ENCODE data around the gene PLXNA4. TPM values are rescaled to one million over a fixed set of nuclear protein-coding genes. Genes with fewer than 3 reads are reported as not detected.

Gene PLXNA4
- total RNA-seq, 1 experiment from 2014 or later = 0.10 TPM

DNA sequence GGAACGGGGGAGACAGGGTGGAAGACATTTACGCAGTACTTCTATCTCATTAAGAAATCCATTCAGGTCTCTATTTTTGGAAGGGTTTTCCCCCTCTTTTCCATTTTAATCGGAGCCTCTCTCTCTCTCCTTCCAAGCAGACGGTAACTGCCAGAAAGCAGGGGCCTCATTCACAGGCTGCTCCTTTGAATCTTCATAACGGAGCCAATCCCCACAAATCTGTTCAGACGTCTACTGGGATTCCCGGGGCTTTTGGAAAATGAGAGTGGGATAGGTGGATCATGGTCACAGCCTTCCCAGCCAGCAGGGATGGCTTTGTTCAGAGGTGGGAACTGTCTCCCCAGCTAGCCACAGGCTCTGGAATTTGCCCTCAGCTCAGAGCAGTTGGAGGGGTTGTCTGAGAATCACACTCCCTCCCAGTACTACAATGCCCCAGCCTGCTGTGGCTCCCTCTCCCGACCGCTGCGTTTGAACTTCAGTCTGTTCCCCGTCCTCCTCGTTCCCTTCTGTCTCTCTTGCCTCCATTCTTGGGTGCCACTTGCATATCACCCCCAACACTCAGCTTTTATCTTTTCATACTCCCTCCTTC is 413.6 kb downstream of the PLXNA4 start:
- no TSS peak for BruUV-seq (replicated peaks)
- Histone ChIP-seq H3K27me3 (ENCODE audit: control insufficient read depth, insufficient read depth, low read length) (no peaks in the 10 kb centered on the region; the same call in 1 of the 2 replicates), H3K4me3 (ENCODE audit: low read depth in 2 of 2, low read length in 2 of 2) (no peak overlapping the region), H3K4me1 (ENCODE audit: control insufficient read depth, insufficient read depth, low read length) (no peaks in the 10 kb centered on the region), H3K27ac (ENCODE audit: low read length) (no peak overlapping the region), H3K36me3 (ENCODE audit: control insufficient read depth, insufficient read depth, low read length) (no peaks in the 10 kb centered on the region), H3K9me3 (ENCODE audit: control insufficient read depth, insufficient read depth, low read depth, low read length) (no peaks in the 10 kb centered on the region)
- DNase-seq (ENCODE audit: low read depth, low spot score) (no peak), ATAC-seq (no peak)
- CTCF ChIA-PET = no interaction called here
- in situ Hi-C loops (cut with HindIII; ENCODE audit: low pct_unique_long_range_greater_than_20kb, low sequenced_read_pairs) = no loop called here
- POLR2A ChIA-PET = no interaction called here
- intact Hi-C loops (cut with micrococcal nuclease; ENCODE audit: unreplicated experiment) = no loop called here
- TF ChIP-seq POLR2AphosphoS5 (IDR thresholded peaks at IDR 0.05; ENCODE audit: low read depth, low read length) = no peak
- TF ChIP-seq, protein P1, sequence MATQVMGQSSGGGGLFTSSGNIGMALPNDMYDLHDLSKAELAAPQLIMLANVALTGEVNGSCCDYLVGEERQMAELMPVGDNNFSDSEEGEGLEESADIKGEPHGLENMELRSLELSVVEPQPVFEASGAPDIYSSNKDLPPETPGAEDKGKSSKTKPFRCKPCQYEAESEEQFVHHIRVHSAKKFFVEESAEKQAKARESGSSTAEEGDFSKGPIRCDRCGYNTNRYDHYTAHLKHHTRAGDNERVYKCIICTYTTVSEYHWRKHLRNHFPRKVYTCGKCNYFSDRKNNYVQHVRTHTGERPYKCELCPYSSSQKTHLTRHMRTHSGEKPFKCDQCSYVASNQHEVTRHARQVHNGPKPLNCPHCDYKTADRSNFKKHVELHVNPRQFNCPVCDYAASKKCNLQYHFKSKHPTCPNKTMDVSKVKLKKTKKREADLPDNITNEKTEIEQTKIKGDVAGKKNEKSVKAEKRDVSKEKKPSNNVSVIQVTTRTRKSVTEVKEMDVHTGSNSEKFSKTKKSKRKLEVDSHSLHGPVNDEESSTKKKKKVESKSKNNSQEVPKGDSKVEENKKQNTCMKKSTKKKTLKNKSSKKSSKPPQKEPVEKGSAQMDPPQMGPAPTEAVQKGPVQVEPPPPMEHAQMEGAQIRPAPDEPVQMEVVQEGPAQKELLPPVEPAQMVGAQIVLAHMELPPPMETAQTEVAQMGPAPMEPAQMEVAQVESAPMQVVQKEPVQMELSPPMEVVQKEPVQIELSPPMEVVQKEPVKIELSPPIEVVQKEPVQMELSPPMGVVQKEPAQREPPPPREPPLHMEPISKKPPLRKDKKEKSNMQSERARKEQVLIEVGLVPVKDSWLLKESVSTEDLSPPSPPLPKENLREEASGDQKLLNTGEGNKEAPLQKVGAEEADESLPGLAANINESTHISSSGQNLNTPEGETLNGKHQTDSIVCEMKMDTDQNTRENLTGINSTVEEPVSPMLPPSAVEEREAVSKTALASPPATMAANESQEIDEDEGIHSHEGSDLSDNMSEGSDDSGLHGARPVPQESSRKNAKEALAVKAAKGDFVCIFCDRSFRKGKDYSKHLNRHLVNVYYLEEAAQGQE (IDR thresholded peaks at IDR 0.05; ENCODE audit: insufficient read depth in 1 of 2, low read depth in 2 of 2, low read length in 1 of 2) = no peak
- TF ChIP-seq, protein P2, sequence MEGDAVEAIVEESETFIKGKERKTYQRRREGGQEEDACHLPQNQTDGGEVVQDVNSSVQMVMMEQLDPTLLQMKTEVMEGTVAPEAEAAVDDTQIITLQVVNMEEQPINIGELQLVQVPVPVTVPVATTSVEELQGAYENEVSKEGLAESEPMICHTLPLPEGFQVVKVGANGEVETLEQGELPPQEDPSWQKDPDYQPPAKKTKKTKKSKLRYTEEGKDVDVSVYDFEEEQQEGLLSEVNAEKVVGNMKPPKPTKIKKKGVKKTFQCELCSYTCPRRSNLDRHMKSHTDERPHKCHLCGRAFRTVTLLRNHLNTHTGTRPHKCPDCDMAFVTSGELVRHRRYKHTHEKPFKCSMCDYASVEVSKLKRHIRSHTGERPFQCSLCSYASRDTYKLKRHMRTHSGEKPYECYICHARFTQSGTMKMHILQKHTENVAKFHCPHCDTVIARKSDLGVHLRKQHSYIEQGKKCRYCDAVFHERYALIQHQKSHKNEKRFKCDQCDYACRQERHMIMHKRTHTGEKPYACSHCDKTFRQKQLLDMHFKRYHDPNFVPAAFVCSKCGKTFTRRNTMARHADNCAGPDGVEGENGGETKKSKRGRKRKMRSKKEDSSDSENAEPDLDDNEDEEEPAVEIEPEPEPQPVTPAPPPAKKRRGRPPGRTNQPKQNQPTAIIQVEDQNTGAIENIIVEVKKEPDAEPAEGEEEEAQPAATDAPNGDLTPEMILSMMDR (IDR thresholded peaks at IDR 0.05) = no peak
- TF ChIP-seq SIN3A (IDR thresholded peaks at IDR 0.05; ENCODE audit: borderline replicate concordance, insufficient read depth, low read depth, low read length) = no peak
- TF ChIP-seq TCF7L2 (IDR thresholded peaks at IDR 0.05; ENCODE audit: low read depth, low read length) = no peak

DNA sequence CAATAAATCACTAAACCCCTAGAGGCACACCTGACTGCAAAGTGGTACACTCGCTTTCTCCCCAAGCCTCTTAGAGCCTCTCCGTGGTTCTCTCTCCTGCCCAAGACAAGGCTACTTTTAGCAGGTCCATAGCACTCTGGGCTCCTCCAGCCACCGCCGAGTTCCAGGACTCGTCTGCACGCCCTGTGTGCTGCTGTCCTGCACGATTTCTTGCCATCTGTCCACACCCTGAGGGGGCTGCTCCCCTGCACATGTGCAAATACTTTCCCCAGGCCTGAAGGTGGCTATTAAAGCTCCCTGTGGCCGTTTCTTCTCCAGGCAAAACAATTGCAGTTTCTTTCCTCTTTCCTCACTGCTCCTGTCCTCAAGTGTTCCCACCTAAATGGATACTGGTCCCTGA is 414.3 kb downstream of the PLXNA4 start:
- ChIA-PET CTCF (no interaction called here), POLR2A (no interaction called here)
- Histone ChIP-seq H3K27me3 (ENCODE audit: control insufficient read depth, insufficient read depth, low read length) (no peaks in the 10 kb centered on the region; the same call in 1 of the 2 replicates), H3K36me3 (ENCODE audit: control insufficient read depth, insufficient read depth, low read length) (no peaks in the 10 kb centered on the region), H3K4me1 (ENCODE audit: control insufficient read depth, insufficient read depth, low read length) (no peaks in the 10 kb centered on the region), H3K27ac (ENCODE audit: low read length) (no peak overlapping the region), H3K4me3 (ENCODE audit: low read depth in 2 of 2, low read length in 2 of 2) (no peak overlapping the region), H3K9me3 (ENCODE audit: control insufficient read depth, insufficient read depth, low read depth, low read length) (no peaks in the 10 kb centered on the region)
- BruUV-seq (replicated peaks) = no TSS peak
- in situ Hi-C loops (cut with HindIII; ENCODE audit: low pct_unique_long_range_greater_than_20kb, low sequenced_read_pairs) = no loop called here
- TF ChIP-seq, protein P2 (IDR thresholded peaks at IDR 0.05) = no peak
- TF ChIP-seq TCF7L2 (IDR thresholded peaks at IDR 0.05; ENCODE audit: low read depth, low read length) (no peak), POLR2AphosphoS5 (IDR thresholded peaks at IDR 0.05; ENCODE audit: low read depth, low read length) (no peak)
- intact Hi-C loops (cut with micrococcal nuclease; ENCODE audit: unreplicated experiment) = no loop called here
- ATAC-seq (no peak), DNase-seq (ENCODE audit: low read depth, low spot score) (no peak)

All from Panc1 (cell line).